ENCODE data around the gene TOM1L1.

Gene TOM1L1

GRCh38 chr17:54900457-54901229 lies at the start of gene TOM1L1:
Gene TOM1L1, plus strand, starts transcription at chr17:54900852. Its CDS starts 14 bp downstream, at chr17:54900866.
- TF ChIP-seq NFIC (IDR thresholded peaks at IDR 0.05) (peak; percentile 48; the same call in 1 of the 2 replicates), MAX (IDR thresholded peaks at IDR 0.05) (peak; percentile 49; the same call in 1 of the 2 replicates), USF1 (IDR thresholded peaks at IDR 0.05) (0 out of 2 replicates have a peak, but pooled peaks have one; percentile 3), RAD21 (IDR thresholded peaks at IDR 0.05; ENCODE audit: low read depth) (no peak), YY1 (IDR thresholded peaks at IDR 0.05; ENCODE audit: low read depth) (0 out of 2 replicates have a peak, but pooled peaks have one; percentile 48), ZBTB7A (IDR thresholded peaks at IDR 0.05; ENCODE audit: low read depth) (no peak), EGR1 (IDR thresholded peaks at IDR 0.05) (no peak), TAF1 (IDR thresholded peaks at IDR 0.05; ENCODE audit: low read depth) (peak; percentile 65), TEAD4 (IDR thresholded peaks at IDR 0.05) (peak; percentile 63), FOXM1 (IDR thresholded peaks at IDR 0.05; ENCODE audit: borderline replicate concordance, low read depth) (no peak), REST (IDR thresholded peaks at IDR 0.05; ENCODE audit: low read depth) (no peak), EP300 (IDR thresholded peaks at IDR 0.05; ENCODE audit: borderline replicate concordance) (no peak), TCF12 (IDR thresholded peaks at IDR 0.05; ENCODE audit: low read depth) (peak; percentile 36; the same call in 1 of the 2 replicates), CEBPB (IDR thresholded peaks at IDR 0.05) (no peak), CREB1 (IDR thresholded peaks at IDR 0.05; ENCODE audit: low read depth) (no peak)

GRCh38 chr17:54859187-54859586 lies 41.5 kb upstream of the TOM1L1 start:
- TF ChIP-seq FOXM1 (IDR thresholded peaks at IDR 0.05; ENCODE audit: borderline replicate concordance, low read depth) (no peak), TAF1 (IDR thresholded peaks at IDR 0.05; ENCODE audit: low read depth) (no peak), NFIC (IDR thresholded peaks at IDR 0.05) (no peak), MAX (IDR thresholded peaks at IDR 0.05) (no peak), RAD21 (IDR thresholded peaks at IDR 0.05; ENCODE audit: low read depth) (no peak), TCF12 (IDR thresholded peaks at IDR 0.05; ENCODE audit: low read depth) (no peak), CREB1 (IDR thresholded peaks at IDR 0.05; ENCODE audit: low read depth) (no peak), CEBPB (IDR thresholded peaks at IDR 0.05) (no peak), REST (IDR thresholded peaks at IDR 0.05; ENCODE audit: low read depth) (no peak), YY1 (IDR thresholded peaks at IDR 0.05; ENCODE audit: low read depth) (no peak), USF1 (IDR thresholded peaks at IDR 0.05) (no peak)

GRCh38 chr17:54860617-54861470 lies 39.8 kb upstream of the TOM1L1 start:
- TF ChIP-seq RAD21 (IDR thresholded peaks at IDR 0.05; ENCODE audit: low read depth) (no peak), CREB1 (IDR thresholded peaks at IDR 0.05; ENCODE audit: low read depth) (no peak), TEAD4 (IDR thresholded peaks at IDR 0.05) (no peak), TCF12 (IDR thresholded peaks at IDR 0.05; ENCODE audit: low read depth) (no peak), ZBTB7A (IDR thresholded peaks at IDR 0.05; ENCODE audit: low read depth) (no peak), NFIC (IDR thresholded peaks at IDR 0.05) (no peak), YY1 (IDR thresholded peaks at IDR 0.05; ENCODE audit: low read depth) (no peak), CEBPB (IDR thresholded peaks at IDR 0.05) (no peak), MAX (IDR thresholded peaks at IDR 0.05) (no peak), EP300 (IDR thresholded peaks at IDR 0.05; ENCODE audit: borderline replicate concordance) (no peak), EGR1 (IDR thresholded peaks at IDR 0.05) (no peak)

- TF ChIP-seq RAD21 (IDR thresholded peaks at IDR 0.05; ENCODE audit: low read depth) (no peak), TCF12 (IDR thresholded peaks at IDR 0.05; ENCODE audit: low read depth) (no peak), CREB1 (IDR thresholded peaks at IDR 0.05; ENCODE audit: low read depth) (no peak), CEBPB (IDR thresholded peaks at IDR 0.05) (no peak), TAF1 (IDR thresholded peaks at IDR 0.05; ENCODE audit: low read depth) (no peak)
These were observed 39.1 kb upstream of the TOM1L1 start for GRCh38 chr17:54861471-54861983.
